Measurements from ENCODE around the gene LRRC75A.

Gene LRRC75A

DNA sequence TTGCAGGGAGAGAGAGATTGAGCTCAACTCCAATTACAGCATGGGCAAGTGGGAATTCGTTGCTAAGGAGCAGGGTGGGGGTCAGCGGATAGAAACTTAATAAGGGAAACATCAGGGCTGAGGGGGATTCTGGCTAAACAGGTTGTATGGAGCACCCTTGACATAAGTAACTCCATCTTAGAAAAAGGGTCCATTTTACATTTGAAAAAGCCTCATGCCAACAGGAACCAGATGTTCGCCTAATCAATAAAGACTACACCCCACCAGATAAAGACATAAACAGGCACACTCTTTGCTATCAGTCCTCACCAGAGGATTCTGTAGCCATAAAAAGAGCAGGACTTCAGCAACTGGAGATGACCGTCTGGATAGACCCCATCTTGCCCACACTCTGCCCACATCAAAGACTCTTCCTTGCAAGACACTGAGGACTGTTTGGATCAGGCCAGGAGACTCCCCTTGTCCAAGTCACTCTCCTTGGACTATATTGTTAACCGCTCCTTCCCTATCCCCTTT lies 1.6 kb upstream of the LRRC75A start:
- DNase-seq (ENCODE audit: low read depth in 3 of 3): no peak

DNA sequence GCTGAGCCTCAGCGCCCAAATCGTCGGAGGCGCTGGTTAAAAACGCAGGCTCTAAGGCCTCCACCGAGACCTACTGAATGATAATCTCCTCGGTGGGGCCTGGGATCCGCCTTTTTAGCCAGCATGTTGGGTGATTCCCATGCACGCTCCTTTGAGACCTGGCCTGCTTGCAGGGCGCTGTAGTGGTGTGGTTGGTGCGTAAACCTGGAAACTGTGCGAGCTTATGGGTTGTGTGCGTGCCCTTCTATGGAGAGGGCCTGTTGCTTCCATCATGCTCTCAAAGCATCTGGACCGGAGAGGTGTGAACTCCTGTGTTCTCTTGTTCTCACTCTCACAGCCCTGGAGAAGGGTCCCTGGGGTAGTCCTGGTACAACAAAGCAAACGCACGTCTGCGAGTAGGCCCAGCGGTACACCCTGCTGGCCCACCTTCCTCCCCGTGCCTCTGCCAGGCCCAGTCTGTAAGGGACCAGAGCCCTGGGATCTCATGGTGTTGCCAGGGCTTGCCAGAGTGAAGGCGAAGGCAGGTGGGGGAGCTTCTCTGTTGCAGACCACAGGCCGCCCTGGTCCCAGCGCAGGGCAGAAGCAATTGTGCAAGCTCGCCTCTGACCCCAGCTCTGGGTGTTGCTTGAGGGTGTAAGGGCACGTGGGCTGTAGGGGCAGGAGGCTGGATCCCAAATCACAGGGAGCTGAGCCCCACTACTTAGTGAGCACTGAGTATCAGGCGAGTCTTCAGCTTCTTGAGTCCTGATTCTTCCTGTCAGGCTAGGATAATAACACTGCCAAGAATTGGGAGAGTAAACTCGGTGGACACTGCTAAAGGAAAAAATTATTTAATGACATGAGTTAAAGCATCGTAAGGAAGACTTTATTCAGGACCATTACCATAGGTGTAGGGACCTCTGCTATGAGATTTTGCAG lies 879 bp upstream of the LRRC75A start:
- no peak for DNase-seq (ENCODE audit: low read depth in 3 of 3)

DNA sequence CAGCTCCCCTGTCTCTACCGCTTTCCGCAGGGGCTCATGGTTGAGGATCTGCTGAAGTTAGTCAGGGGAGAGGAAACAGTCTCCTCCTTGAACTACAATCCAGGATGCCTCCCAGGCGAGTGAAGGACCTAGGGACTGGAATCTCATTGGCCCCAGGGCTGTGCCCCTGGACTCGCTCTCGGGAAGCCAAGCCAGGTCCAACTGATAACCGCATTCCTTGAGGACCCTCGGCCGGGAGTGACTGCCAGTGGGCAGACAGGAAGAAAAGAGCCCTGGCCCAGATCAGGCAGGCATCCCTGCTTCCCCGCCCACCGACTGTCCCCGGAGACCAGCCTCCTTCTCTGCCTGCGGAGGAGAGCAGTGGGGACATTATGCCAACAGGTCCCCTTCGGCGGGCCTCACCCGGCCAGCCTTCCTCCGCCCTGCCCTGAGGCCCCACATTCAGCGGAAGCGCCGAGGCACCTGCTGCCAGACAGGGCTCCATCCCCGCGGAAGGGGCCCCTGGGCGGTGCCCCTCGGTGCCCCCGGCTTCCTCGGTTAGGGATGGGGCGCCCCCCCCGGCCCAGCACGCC lies 776 bp downstream of the LRRC75A start:
- peak in 1 of 3 donors; percentile 8 for DNase-seq (ENCODE audit: low read depth in 3 of 3)

DNA sequence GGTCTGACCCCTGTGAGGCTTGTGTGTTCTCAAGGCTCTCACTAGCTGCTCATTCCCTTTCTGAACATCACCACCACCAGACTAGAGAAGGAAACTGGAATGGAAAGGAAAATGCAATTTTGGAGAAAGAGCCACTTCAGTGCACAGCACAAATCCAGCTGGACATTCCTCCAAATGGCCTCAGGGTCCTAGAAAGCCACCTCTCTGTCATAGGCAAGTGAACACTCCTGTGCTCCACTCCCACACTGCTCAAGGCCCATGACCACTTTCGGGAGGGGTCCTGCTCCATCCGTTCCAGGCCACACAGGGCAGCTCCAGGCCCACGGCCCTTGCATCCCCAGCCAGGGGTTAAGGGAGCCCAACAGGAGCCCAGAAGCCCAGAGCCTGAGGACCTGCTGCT lies 2.6 kb downstream of the LRRC75A start:
- DNase-seq (ENCODE audit: low read depth in 3 of 3): no peak

DNA sequence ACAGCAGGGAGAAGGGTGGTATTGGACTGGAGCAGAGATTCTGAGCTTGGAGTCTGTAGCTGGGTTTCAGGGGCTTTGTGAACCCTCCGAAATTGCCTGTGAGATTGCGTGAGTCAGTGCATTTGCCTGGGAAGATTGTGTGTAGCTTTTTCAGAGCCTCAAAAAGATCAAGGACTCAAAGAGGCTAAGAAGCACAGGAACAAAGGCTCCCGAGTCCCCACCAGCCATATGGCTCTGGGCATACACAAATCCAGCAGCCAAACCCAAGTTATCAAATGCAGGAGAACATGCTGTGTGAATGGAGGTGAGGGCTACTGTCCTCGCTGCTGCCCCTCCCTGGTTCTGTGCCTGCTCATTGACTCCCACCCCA lies 3.0 kb downstream of the LRRC75A start:
- DNase-seq (ENCODE audit: low read depth in 3 of 3): no peak

DNA sequence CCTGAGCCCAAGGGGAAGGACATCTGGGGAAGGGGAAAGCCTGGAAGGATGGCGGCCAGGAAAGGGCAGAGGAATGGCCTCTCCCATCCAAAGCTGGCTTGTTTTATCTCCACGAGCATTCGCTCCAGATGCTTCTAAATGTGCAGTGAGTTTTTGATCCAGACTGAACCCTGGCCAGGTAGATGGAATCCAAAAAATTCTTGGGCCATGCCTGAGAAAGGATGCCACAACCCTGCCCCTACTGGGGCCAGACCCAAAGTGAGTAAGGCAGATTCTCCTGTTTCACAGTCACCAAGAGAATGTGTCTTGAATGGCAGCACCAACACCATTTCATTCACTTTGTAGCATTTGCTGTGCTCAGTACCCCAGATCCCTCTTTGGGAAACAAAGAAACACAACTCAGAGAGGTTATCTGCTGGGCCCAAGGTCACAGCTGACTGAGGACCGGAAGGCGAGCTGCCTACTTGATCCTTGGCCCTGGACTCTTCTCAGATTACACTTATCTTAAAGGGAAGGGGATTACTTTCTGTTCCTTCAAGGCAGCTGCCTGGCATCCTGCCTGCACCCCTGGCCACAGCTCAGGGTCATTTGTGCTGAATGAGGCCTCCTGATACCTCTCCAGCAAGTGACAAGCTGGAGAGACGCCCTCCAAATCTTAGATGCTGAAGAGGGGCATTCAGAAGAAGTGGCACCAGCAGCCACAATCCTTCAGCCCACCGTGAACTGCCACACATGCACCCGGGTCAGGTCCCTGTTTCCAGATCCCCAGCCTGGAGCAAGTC lies 3.6 kb downstream of the LRRC75A start:
- DNase-seq (ENCODE audit: low read depth in 3 of 3): no peak

DNA sequence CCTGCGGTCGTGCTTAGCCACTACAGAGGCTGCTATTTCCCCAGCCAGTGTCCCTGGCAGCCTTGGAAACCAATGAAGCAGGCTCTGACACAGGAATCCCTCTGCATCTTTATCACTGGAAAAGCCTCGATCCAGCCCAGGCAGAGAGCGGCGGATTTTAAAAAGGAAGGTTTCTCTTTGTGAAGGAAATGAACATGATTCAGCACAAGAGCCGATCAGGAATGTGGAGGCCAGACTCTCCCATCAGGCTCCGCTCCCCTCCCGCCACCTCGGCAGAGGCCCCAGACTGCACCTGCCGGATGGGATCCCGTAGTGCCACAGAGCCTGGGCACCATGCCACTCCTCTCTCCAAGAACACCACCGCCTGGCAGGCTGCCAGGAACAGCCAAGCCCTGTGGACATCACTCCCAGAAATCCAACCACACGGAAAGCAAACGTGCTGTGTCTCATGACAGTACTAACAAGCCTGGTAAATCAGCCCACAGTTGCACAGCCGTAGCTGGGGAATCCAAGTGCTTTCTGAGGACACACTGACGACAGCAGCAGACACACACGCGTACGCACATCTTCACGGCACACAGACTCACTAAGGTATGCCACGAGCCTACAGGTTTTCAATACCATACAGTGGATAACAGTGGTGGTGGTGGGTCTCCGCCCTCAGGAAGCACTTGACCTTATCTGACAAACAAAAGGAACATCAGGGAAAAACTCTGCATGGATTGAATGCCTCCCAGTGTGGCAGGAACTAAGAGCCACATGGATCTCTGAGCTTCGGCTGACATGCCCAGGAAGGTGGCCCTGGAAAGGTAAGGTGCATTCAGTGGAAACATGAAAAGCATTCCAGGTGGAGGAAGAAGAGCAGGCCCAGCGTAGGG lies 5.4 kb downstream of the LRRC75A start:
- DNase-seq (ENCODE audit: low read depth in 3 of 3): no peak

DNA sequence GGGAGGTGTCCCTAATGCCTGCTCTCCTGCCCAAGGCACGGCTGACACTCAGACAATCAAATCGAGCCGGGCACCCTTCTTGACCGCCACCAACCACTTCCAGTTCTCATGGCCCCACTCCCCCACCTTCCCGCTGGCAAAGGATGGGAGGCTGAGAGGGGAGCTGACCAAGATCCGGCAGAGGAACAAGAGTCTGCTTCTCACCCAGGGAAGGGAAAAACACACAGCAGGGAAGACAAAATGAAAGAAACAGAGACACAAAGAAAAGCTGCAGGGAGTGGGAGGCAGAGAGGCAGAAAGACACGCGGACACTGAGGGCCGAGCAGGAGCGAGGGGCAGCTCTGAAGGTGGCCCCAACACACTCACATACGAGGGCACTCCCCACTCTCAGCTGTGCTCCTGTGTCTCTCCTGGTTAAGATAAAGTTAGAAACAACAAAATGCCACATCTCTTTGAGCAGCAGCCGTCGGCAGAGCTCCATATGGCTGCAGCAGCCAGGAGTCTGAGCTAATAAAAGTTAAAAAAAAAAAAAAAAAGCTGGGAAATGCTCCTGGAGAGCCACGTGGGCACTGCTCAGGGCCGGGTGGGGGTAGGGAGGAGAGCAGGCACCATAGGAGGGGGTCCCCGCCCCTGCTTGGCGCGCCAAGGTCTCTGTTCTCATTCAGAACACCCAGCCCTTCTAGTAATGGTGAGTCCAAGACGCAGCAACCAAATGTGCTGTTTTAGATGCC lies 7.4 kb downstream of the LRRC75A start:
- no peak for DNase-seq (ENCODE audit: low read depth in 3 of 3)

DNA sequence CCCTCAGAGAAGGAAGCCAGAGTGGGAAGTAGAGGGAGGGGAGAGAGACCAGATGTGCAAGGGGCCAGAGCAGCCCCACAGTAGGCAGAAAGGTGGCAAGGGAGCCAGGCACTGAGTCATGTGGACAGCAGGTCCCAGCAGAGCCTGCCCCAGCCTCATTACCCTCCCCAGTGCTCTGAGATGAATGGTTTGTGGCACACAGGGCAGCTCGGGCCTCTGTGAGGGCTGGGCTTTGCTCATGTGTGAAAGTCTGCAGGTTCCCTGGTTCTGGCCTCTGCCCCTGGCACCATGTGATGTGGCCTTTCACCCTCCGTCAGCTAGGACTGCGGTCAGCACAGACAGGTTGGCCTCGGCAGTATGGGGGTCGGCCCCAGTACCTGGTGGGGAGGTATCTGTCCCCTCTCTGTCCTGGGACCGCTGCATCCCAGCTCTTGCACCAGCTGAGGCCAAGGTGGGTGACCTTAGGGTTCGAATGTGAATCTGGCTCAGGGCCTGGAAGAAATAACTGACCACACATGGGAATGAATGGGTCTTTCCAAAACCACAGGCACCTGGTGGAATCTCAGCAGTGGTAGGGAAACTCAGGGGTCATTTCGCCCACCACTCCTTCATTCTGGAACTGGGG lies 8.9 kb downstream of the LRRC75A start:
- no peak for DNase-seq (ENCODE audit: low read depth in 3 of 3)

DNA sequence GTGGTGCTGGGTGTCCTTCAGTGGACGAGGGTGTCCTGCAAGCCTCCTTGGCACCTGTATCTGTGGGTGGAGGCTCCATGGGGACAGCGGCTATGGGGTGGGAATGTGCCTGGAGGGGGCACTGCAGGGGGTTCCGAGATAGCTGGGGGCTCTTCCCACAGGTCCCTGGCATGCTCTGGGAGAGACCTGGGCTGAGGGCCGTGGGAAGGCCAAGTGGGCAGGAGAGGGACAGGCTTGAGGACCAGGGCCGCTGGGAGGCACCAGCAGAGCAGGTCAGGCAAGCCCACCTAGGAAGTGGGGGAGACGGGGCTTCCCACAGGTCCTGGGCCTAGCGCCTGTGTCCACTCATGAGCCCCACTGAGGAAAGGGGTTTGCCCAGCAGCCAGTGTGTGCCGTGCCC lies 9.7 kb downstream of the LRRC75A start:
- no peak for DNase-seq (ENCODE audit: low read depth in 3 of 3)

DNA sequence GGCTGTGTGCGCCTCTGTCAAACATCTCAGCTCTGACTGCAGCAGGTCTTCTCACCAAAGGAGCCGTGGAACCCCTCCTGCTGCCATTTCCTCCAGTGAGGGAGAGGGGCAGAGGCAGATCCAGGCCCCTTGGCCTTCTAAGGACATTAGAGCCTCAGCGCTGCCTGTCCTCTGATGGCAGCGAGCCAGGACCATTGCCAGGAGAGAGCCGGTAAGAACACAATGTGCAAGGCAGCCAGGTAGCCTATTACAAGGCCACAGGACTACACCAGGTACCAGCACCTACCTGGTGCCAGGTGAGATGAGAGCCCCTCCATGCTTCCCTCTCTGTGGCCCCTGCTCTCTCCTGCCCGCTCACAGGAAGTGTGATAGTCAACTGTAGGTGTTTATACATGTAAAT lies 11.0 kb downstream of the LRRC75A start:
- DNase-seq (ENCODE audit: low read depth in 3 of 3): no peak

DNA sequence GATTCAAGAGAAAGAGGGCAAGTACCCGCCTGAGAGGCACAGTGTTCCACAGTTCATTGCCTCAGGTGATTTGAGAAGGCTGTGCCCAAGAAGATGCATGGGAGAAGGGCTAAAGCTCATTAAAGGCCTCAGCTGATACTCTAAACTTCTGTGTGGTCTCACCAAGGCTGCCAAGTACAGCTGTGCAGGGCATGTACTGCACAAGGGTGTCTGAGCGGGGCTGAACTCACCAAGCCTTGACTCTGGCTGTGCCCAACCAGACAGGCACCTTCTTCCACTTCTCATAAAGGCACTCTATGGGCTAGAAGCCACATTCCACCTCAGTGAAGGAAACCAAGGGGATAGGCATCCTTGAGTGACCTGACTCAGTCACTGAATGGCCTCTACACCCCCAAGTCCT lies 12.7 kb downstream of the LRRC75A start:
- DNase-seq (ENCODE audit: low read depth in 3 of 3): no peak

DNA sequence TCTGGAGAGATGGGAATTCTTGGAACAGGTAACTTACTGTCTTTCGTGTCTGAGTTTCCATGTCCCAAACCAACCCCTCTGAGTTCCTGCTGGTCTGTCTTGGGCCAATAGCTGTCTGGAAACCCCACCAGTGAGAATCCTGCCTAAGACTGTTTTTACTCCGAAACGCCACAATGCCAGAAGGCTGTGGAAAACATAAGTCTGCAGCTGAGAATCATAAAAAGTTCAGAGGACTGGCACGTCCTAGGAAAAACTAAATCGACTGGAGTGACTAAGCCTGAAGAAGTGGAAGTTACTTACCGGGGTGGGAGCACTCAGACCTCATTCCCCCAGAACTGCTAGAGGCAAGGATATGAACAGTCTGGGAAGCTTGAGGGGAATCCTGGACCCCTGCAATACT lies 13.3 kb downstream of the LRRC75A start:
- no peak for DNase-seq (ENCODE audit: low read depth in 3 of 3)

DNA sequence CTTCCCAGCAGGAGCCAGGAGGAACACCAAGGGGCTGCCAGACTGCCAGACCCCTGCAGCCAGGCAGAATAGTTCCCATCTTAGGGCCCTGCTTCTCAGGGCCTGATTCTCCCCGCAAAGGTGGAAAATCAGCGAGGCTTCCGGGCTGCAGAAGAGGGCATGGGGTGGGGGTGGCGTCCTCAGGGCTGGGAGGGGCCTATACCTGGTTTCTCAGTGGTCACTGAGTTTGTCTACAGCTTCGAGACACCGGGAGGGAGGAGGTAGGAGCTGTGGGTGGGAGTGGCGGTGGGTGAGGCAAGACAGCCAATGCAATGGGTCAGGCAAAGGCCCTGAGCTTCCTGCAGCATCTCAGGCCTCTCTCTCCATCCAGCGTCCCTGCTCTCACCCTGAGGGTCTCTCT lies 14.3 kb downstream of the LRRC75A start:
- no peak for DNase-seq (ENCODE audit: low read depth in 3 of 3)

DNA sequence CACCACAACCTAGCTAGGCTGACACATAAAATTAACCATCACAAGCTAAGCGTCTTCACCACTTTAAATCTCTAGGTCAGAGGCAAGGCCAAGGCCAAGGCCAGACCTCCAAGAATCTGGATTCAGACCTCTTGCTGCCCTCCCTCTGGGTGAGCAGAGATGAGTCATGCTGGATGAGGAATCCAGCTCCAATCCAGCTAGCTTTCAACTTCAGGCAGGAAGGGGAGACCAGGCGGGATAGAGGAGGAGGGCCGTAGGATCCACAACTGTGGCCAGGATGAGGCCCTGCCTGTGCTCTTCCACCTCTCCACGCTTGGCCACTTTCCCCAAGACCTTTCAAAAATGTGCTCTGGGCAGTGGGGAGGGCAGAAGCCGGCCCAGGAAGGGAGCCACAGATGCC lies 14.7 kb downstream of the LRRC75A start:
- DNase-seq (ENCODE audit: low read depth in 3 of 3): no peak

DNA sequence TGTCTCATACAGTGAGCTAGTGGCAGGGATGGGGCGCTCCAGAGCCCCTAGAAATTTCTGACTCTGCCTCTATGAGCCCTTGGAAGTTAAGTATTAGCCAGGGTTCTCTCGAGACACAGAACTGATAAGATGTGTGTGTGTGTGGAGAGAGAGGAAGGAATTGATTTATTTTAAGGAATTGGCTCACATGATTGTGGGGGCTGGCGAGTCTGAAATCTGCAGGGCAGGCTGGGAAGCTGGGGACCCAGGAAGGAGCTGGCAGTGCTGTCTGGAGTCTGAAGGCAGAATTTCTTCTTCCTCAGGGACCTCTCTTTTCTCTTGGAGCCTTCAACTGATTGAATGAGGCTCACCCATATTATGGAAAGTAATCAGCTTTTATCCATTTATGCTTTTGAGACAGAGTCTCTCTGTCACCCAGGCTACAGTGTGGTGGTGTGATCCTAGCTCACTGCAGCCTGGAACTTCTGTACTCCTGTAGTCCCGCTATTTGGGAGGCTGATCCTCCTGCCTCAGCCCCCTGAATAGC lies 16.8 kb downstream of the LRRC75A start:
- DNase-seq (ENCODE audit: low read depth in 3 of 3): no peak

DNA sequence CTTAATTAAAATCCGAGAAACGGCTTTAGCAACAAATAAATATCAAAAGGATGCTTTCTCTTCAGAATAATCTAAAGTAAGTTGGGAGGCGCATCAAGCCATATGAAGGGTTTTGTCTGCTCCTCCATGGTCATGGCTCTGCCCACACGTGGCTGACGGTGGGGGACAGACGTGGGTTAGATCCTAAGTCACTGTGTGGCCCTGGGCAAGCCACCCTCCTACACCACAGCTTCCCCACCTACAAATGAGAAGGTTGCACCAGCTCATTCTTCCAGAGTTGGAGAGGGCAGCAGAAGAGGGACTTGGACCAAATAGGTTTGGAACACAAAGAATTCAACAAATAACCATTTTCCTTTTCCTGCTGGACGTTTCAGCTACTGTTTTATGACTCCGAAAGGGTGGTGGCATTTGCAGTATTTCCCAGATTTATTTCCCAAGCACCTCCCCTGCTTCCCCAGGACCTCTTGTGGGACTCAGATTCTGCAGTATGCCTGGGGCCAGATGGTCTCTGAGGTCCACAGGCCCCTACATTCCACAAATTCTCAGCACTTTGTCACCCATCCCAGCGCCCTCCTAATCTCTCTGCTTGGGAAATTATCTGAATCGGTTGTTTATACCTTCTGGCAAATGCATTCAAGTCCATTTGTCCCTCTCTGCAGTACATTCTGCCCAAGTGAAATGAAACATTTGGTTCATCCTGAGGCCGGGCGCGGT lies 17.8 kb downstream of the LRRC75A start:
- DNase-seq (ENCODE audit: low read depth in 3 of 3): no peak

DNA sequence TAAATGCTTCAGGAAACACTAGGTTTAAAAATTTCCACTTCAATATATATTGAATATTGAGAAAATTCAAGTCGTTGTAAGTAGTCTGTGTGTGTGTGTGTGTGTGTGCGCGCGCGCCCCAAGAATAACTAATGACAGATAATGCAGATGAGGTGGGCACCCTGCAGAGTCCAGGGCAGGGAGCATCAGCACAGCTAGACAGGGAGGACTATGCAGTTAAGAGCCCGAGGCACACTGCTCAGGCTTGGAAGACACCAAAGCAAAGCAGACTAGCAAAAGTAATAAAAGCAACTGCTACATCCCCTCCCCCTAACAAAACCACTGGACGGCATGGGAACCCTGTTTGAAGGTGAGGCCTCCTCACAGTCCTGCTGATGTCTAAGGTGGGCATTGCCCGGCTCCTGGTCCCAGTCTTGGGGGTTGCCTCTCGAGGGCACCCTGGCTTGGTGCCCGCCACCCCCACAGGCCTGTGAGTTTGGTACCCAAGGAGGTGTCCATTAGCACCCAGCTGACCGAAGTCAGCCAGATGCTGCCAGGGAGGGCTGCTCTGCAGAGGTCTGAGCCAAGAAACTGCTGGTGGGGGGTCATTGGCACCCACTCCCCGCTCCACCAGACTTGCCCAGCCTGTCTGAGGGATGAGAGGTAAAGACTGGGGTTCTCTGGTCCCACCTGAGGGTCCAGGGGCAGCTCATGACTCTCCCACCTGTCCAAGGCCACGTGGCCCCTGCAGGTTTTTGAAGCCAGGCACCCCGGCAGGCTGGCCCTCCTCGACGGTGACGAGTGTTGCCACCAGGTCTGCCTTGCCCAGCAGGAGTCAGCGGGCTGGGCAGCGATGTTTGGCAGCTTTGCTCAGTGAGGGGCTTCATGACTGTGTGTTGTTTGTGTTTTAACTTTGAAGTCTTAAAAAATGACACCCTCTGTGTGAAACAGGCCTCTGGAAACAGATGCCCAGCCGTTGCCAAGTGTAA lies 18.7 kb downstream of the LRRC75A start:
- no peak for DNase-seq (ENCODE audit: low read depth in 3 of 3)
